Activated B cell treated with CpG ODN at 0.5 μM for 24 hours (primary cell): ENCODE results near the gene RRP1. TPM values are rescaled to one million over a fixed set of nuclear protein-coding genes. Genes with fewer than 3 reads are reported as not detected.

Experiments used
- ATAC-seq: fragments of 200-7000 bp; cut with Tn5 transposase; one replicate; pipeline ENCODE4 v1.10.0; 2021; ENCODE audit warnings: low read depth, mild to moderate bottlenecking, moderate library complexity
- CTCF ChIA-PET: fragments of 350-600 bp; sonication (Branson Sonifier 250); formaldehyde crosslinking; loops from one replicate; lab custom pipeline; 2021; ENCODE audit warnings: antibody characterized with exemption; lab: Charles Lee
- POLR2A ChIA-PET: fragments of 350-600 bp; sonication (Branson Sonifier 250); formaldehyde crosslinking; loops from one replicate; lab custom pipeline; 2021; ENCODE audit warnings: antibody characterized with exemption; lab: Charles Lee
- DNase-seq: peaks from one replicate; pipeline ENCODE4 v3.0.0; 2022
- H3K27ac Mint-ChIP-seq: one replicate; pipeline ENCODE4 v1.8.0; 2020; ENCODE audit warnings: mixed read lengths
- H3K27me3 Mint-ChIP-seq: one replicate; pipeline ENCODE4 v1.8.0; 2021; ENCODE audit warnings: mixed read lengths
- H3K36me3 Mint-ChIP-seq: one replicate; pipeline ENCODE4 v1.8.0; 2021; ENCODE audit warnings: low read depth, mixed read lengths
- H3K4me1 Mint-ChIP-seq: one replicate; pipeline ENCODE4 v1.8.0; 2021; ENCODE audit warnings: mixed read lengths
- H3K4me3 Mint-ChIP-seq: one replicate; pipeline ENCODE4 v1.8.0; 2020; ENCODE audit warnings: mild to moderate bottlenecking, mixed read lengths
- H3K9me3 Mint-ChIP-seq: one replicate; pipeline ENCODE4 v1.8.0; 2020; ENCODE audit warnings: mixed read lengths
- CTCF ChIP-seq: fragments of 200-600 bp; IDR thresholded peaks from one replicate; pipeline ENCODE4 v1.8.0; 2022; ENCODE audit warnings: antibody characterized with exemption, mild to moderate bottlenecking
- intact Hi-C: fragments of 100-400 bp; cut with micrococcal nuclease; formaldehyde crosslinking; loops from one replicate; pipeline ENCODE4 v1.15.1; 2024
- total RNA-seq: library from RNA; stranded (reverse); gene quantifications from 2 replicates; pipeline ENCODE4 v1.2.3, GENCODE V29; 2022

RRP1 gene
- total RNA-seq, 1 donor from 2014 or later = 36.8 TPM

GRCh38 chr21:43808367-43808766, 19.0 kb downstream of the RRP1 start:
- H3K27ac Mint-ChIP-seq = no peak overlapping the region

GRCh38 chr21:43808832-43809251, 19.5 kb downstream of the RRP1 start:
- POLR2A ChIA-PET = no interaction called here
- CTCF ChIA-PET = interaction anchor here (2.0 to 4.0 kb wide), 2 partner anchors 130 to 167 kb away, joined by 6 to 34 read pairs; no protein-coding TSS in a partner anchor
- H3K27me3 Mint-ChIP-seq = peaks cover 7% of the 10 kb centered on the region
- DNase-seq (no peak), ATAC-seq (no peak)
- peaks cover 43% of the 10 kb centered on the region for H3K4me1 Mint-ChIP-seq
- no peaks in the 10 kb centered on the region for H3K9me3 Mint-ChIP-seq
- no peak overlapping the region for H3K4me3 Mint-ChIP-seq
- peaks cover 13% of the 10 kb centered on the region for H3K36me3 Mint-ChIP-seq
- no peak for TF ChIP-seq CTCF
- no peak overlapping the region for H3K27ac Mint-ChIP-seq
- intact Hi-C loops = no loop called here

More at GRCh38 chr21:43808367-43808766, 19.0 kb downstream of the RRP1 start:
- ATAC-seq = no peak
- Mint-ChIP-seq H3K9me3 (no peaks in the 10 kb centered on the region), H3K27me3 (peaks cover 7% of the 10 kb centered on the region), H3K4me1 (peaks cover 44% of the 10 kb centered on the region), H3K36me3 (peaks cover 17% of the 10 kb centered on the region), H3K4me3 (no peak overlapping the region)
- ChIA-PET CTCF (interaction anchor here (2.0 to 4.0 kb wide), 2 partner anchors 130 to 168 kb away, joined by 6 to 34 read pairs; no protein-coding TSS in a partner anchor), POLR2A (no interaction called here)
- TF ChIP-seq CTCF = no peak
- intact Hi-C loops = no loop called here
- DNase-seq = no peak

- ATAC-seq (no peak), DNase-seq (no peak)
- intact Hi-C loops = no loop called here
- CTCF ChIA-PET = interaction anchor here (2.0 to 4.0 kb wide), 2 partner anchors 129 to 167 kb away, joined by 6 to 34 read pairs; no protein-coding TSS in a partner anchor
- H3K4me1 Mint-ChIP-seq = peaks cover 38% of the 10 kb centered on the region
- no peak overlapping the region for H3K4me3 Mint-ChIP-seq
- no peak for TF ChIP-seq CTCF
- H3K9me3 Mint-ChIP-seq = no peaks in the 10 kb centered on the region
- no peak overlapping the region for H3K27ac Mint-ChIP-seq
- POLR2A ChIA-PET = no interaction called here
- peaks cover 9% of the 10 kb centered on the region for H3K36me3 Mint-ChIP-seq
- peaks cover 7% of the 10 kb centered on the region for H3K27me3 Mint-ChIP-seq
Observed at GRCh38 chr21:43809346-43809799, 20.0 kb downstream of the RRP1 start.

- intact Hi-C loops = loop anchor here (1.0 to 10.0 kb wide), 3 partner anchors 129 to 495 kb away; partner anchors contain the start of gene PFKL
- POLR2A ChIA-PET = interaction anchor here (0.6 kb wide), 1 partner anchor 21 kb away, joined by 3 read pairs; no protein-coding TSS in a partner anchor
- no peak for TF ChIP-seq CTCF
Observed at GRCh38 chr21:43809853-43810504, 20.6 kb downstream of the RRP1 start.

More at GRCh38 chr21:43809853-43810504, 20.6 kb downstream of the RRP1 start:
- Mint-ChIP-seq H3K4me1 (peaks cover 35% of the 10 kb centered on the region), H3K9me3 (no peaks in the 10 kb centered on the region), H3K36me3 (peaks cover 9% of the 10 kb centered on the region), H3K27me3 (peaks cover 7% of the 10 kb centered on the region), H3K4me3 (no peak overlapping the region), H3K27ac (no peak overlapping the region)
- ATAC-seq (no peak), DNase-seq (no peak)
- CTCF ChIA-PET = interaction anchor here (0.5 to 4.0 kb wide), 4 partner anchors 75 to 166 kb away, joined by 5 to 34 read pairs (median 8); no protein-coding TSS in a partner anchor
